ENCODE data around the gene VASP. TPM values are rescaled to one million over a fixed set of nuclear protein-coding genes. Genes with fewer than 3 reads are reported as not detected.

The VASP gene
- total RNA-seq, 4 donors from 2014 or later: 39.2 to 82.9 (median 52.7) TPM

- Histone ChIP-seq H3K9me3 (no peaks in the 10 kb centered on the region), H3K4me3 (peak overlapping the region in 1 of 4 donors; percentile 53), H3K27me3 (peaks cover 0 to 28% (median 0%) of the 10 kb centered on the region in 4 donors), H3K4me1 (peaks cover 40 to 55% (median 42%) of the 10 kb centered on the region in 3 donors), H3K36me3 (no peaks in the 10 kb centered on the region), H3K27ac (no peak overlapping the region)
- 27 to 36% methylated on average over 11 to 14 of the region's 16 CpGs for WGBS, 2 donors
- intact Hi-C loops (cut with DNase I): no loop called here
- no peak for DNase-seq
- TF ChIP-seq CTCF (IDR thresholded peaks at IDR 0.05) (no peak), POLR2A (IDR thresholded peaks at IDR 0.05) (no peak)
Observed at GRCh38 chr19:45497791-45498190, 9.5 kb upstream of the VASP start.

GRCh38 chr19:45498411-45499195, 8.7 kb upstream of the VASP start, which contains the start of gene PPM1N:
Gene PPM1N, plus strand, starts transcription at chr19:45498443. Its CDS starts 30 bp downstream, at chr19:45498473.
- 0 to 1% methylated on average over 9 to 15 of the region's 89 CpGs for WGBS, 2 donors
- Histone ChIP-seq H3K27ac (peak within 1 kb of the TSS in 3 of 4 donors; percentile 50 to 73 (median 72)), H3K9me3 (no peaks in the 10 kb centered on the region), H3K4me3 (peak within 1 kb of the TSS; percentile 7 to 79 (median 69)), H3K27me3 (peaks cover 0 to 28% (median 0%) of the 10 kb centered on the region in 4 donors), H3K36me3 (no peaks in the 10 kb centered on the region), H3K4me1 (peaks cover 32 to 47% (median 36%) of the 10 kb centered on the region in 3 donors)
- TF ChIP-seq CTCF (IDR thresholded peaks at IDR 0.05): peak in 3 of 6 experiments; percentile 7 to 37 (median 13)
- no peak for TF ChIP-seq POLR2A (IDR thresholded peaks at IDR 0.05)
- no peak for DNase-seq
- intact Hi-C loops (cut with DNase I): no loop called here

GRCh38 chr19:45499196-45500180, 7.8 kb upstream of the VASP start:
- intact Hi-C loops (cut with DNase I): no loop called here
- WGBS, 2 donors: 23 to 24% methylated on average over 21 to 27 of the region's 37 CpGs
- peak in 1 of 6 experiments; percentile 4 for TF ChIP-seq CTCF (IDR thresholded peaks at IDR 0.05)
- no peak for TF ChIP-seq POLR2A (IDR thresholded peaks at IDR 0.05)
- Histone ChIP-seq H3K27ac (peak overlapping the region in 1 of 4 donors; percentile 26), H3K27me3 (peaks cover 0 to 28% (median 0%) of the 10 kb centered on the region in 4 donors), H3K4me1 (peaks cover 31 to 42% (median 32%) of the 10 kb centered on the region in 3 donors), H3K36me3 (no peaks in the 10 kb centered on the region), H3K4me3 (peak overlapping the region in 3 of 4 donors; percentile 1 to 53 (median 44)), H3K9me3 (no peaks in the 10 kb centered on the region)
- DNase-seq: no peak

GRCh38 chr19:45500918-45501729, 6.2 kb upstream of the VASP start:
- intact Hi-C loops (cut with DNase I): no loop called here
- DNase-seq: no peak
- 78 to 90% methylated on average over 4 of the region's 8 CpGs for WGBS, 2 donors
- H3K36me3 ChIP-seq: no peaks in the 10 kb centered on the region
- H3K27me3 ChIP-seq: peaks cover 0 to 18% (median 0%) of the 10 kb centered on the region in 4 donors
- H3K4me3 ChIP-seq: no peak overlapping the region
- TF ChIP-seq CTCF (IDR thresholded peaks at IDR 0.05): no peak
- TF ChIP-seq POLR2A (IDR thresholded peaks at IDR 0.05): no peak
- H3K4me1 ChIP-seq: peaks cover 29 to 54% (median 32%) of the 10 kb centered on the region in 3 donors
- no peaks in the 10 kb centered on the region for H3K9me3 ChIP-seq
- H3K27ac ChIP-seq: no peak overlapping the region

Data from esophagus squamous epithelium (tissue), 5 donors.